GM21360 (cell line): ENCODE data around the gene CANT1.

Experiments
- ATAC-seq: cut with Tn5 transposase; IDR thresholded peaks from one replicate; pipeline ENCODE4 v1.9.1; 2021; ENCODE audit warnings: mild to moderate bottlenecking, moderate library complexity; ENCODE audit not compliant: unreplicated experiment

Gene CANT1

GRCh38 chr17:78944956-78945355 lies 64.6 kb downstream of the CANT1 start:
- no peak for ATAC-seq

- ATAC-seq = no peak
Observed at GRCh38 chr17:78944026-78944425, 65.5 kb downstream of the CANT1 start.
